ENCODE measurements around the gene GDF10.

GDF10 gene

DNA sequence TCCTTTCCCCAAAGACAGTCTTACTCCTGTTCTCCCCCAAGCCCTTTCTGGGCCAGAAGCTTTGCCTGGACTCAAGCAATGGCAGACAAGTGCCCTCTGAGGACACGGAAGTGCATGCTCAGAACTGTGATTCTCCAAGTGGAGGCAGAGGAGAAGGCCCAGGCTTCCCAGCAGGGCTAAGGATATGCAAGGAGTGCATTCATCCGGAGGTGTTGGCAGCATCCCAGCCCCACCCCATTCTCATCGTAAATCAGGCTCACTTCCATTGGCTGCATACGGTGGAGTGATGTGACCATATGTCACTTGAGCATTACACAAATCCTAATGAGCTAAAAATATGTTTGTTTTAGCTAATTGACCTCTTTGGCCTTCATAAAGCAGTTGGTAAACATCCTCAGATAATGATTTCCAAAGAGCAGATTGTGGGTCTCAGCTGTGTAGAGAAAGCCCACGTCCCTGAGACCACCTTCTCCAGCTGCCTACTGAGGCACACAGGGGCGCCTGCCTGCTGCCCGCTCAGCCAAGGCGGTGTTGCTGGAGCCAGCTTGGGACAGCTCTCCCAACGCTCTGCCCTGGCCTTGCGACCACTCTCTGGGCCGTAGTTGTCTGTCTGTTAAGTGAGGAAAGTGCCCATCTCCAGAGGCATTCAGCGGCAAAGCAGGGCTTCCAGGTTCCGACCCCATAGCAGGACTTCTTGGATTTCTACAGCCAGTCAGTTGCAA is 46.7 kb downstream of the GDF10 start:
- Histone ChIP-seq H3K36me3 (ENCODE audit: control insufficient read depth in 1 of 2, insufficient read depth in 2 of 2, low read depth in 1 of 2, low read length in 2 of 2) (no peaks in the 10 kb centered on the region), H3K4me1 (ENCODE audit: control insufficient read depth, insufficient read depth, low read depth, low read length) (no peaks in the 10 kb centered on the region), H4K91ac (ENCODE audit: low read length) (no peak overlapping the region), H2BK5ac (ENCODE audit: low read depth, low read length, poor library complexity, severe bottlenecking) (no peak overlapping the region), H3K23ac (ENCODE audit: low read length in 2 of 2) (no peak overlapping the region), H2AK5ac (ENCODE audit: low read length, severe bottlenecking) (no peak overlapping the region), H3K14ac (ENCODE audit: low read length in 2 of 2) (no peak overlapping the region), H3K4me3 (ENCODE audit: insufficient read depth in 1 of 2, low read depth in 1 of 2, low read length in 2 of 2) (no peak overlapping the region), H3K9me3 (ENCODE audit: control insufficient read depth, low read length) (no peaks in the 10 kb centered on the region), H3K27me3 (ENCODE audit: control insufficient read depth in 1 of 2, insufficient read depth in 1 of 2, low read length in 2 of 2) (peaks cover 7 to 12% of the 10 kb centered on the region in 2 experiments), H3K4me2 (ENCODE audit: low read length, poor library complexity, severe bottlenecking) (no peak overlapping the region), H2BK15ac (ENCODE audit: low read depth, poor library complexity, severe bottlenecking) (no peak overlapping the region), H3K27ac (ENCODE audit: low read length, poor library complexity, severe bottlenecking) (no peak overlapping the region), H2BK12ac (ENCODE audit: low read length in 2 of 2) (no peak overlapping the region), H3K9ac (ENCODE audit: low read length) (no peak overlapping the region), H3K18ac (ENCODE audit: low read depth in 1 of 2, low read length in 2 of 2) (no peak overlapping the region), H4K8ac (ENCODE audit: low read length) (no peak overlapping the region), H2AFZ (ENCODE audit: low read depth, low read length) (no peak overlapping the region), H3K4ac (ENCODE audit: low read depth in 1 of 2, low read length in 2 of 2) (no peak overlapping the region), H2BK120ac (ENCODE audit: low read depth, low read length) (no peak overlapping the region), H3K79me1 (replicated peaks; ENCODE audit: low read length, poor library complexity, severe bottlenecking) (no peaks in the 10 kb centered on the region)
- 77% methylated on average over 11 of the region's 13 CpGs for WGBS
- peak; percentile 22 for DNase-seq

DNA sequence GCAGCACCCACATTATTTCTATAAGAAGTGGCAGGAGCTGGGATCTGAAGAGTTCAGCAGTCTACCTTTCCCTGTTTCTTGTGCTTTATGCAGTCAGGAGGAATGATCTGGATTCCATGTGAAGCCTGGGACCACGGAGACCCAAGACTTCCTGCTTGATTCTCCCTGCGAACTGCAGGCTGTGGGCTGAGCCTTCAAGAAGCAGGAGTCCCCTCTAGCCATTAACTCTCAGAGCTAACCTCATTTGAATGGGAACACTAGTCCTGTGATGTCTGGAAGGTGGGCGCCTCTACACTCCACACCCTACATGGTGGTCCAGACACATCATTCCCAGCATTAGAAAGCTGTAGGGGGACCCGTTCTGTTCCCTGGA is 47.3 kb downstream of the GDF10 start:
- WGBS: 88% methylated on average over 4 of the region's 4 CpGs
- H3K79me1 ChIP-seq (replicated peaks; ENCODE audit: low read length, poor library complexity, severe bottlenecking): no peaks in the 10 kb centered on the region

DNA sequence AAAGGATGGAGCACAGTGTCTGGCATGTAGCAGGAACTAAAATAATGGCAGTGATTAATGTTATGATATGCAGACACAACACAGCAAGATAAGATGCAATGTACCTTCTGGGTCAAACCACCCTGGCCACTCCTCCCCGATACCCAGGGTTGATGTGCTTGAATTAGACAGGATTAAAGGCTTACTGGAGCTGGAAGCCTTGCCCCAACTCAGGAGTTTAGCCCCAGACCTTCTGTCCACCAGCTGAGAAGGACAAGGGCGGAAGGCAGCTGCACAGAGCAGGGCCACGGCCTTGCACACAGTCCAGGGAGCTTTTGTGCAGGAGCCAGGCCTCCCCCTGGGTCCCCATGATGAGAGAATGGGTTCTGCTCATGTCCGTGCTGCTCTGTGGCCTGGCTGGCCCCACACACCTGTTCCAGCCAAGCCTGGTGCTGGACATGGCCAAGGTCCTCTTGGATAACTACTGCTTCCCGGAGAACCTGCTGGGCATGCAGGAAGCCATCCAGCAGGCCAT is 48.2 kb downstream of the GDF10 start, which contains the start of gene RBP3:
Gene RBP3, plus strand, starts transcription at position 226 of the 514 bp plus-strand sequence. Its CDS starts 122 bp downstream, at position 348.
- Histone ChIP-seq H3K23ac (ENCODE audit: low read length in 2 of 2) (no peak within 1 kb of the TSS), H3K9me3 (ENCODE audit: control insufficient read depth, low read length) (no peaks in the 10 kb centered on the region), H3K4me3 (ENCODE audit: insufficient read depth in 1 of 2, low read depth in 1 of 2, low read length in 2 of 2) (no peak within 1 kb of the TSS), H2BK12ac (ENCODE audit: low read length in 2 of 2) (no peak within 1 kb of the TSS), H3K79me1 (replicated peaks; ENCODE audit: low read length, poor library complexity, severe bottlenecking) (no peaks in the 10 kb centered on the region), H4K8ac (ENCODE audit: low read length) (no peak within 1 kb of the TSS), H3K9ac (ENCODE audit: low read length) (no peak within 1 kb of the TSS), H3K14ac (ENCODE audit: low read length in 2 of 2) (no peak within 1 kb of the TSS), H2BK120ac (ENCODE audit: low read depth, low read length) (no peak within 1 kb of the TSS), H3K36me3 (ENCODE audit: control insufficient read depth in 1 of 2, insufficient read depth in 2 of 2, low read depth in 1 of 2, low read length in 2 of 2) (no peaks in the 10 kb centered on the region), H3K27ac (ENCODE audit: low read length, poor library complexity, severe bottlenecking) (no peak within 1 kb of the TSS), H2AFZ (ENCODE audit: low read depth, low read length) (no peak within 1 kb of the TSS), H4K91ac (ENCODE audit: low read length) (no peak within 1 kb of the TSS), H2BK15ac (ENCODE audit: low read depth, poor library complexity, severe bottlenecking) (no peak within 1 kb of the TSS), H3K4me2 (ENCODE audit: low read length, poor library complexity, severe bottlenecking) (no peak within 1 kb of the TSS), H3K4ac (ENCODE audit: low read depth in 1 of 2, low read length in 2 of 2) (no peak within 1 kb of the TSS), H3K27me3 (ENCODE audit: control insufficient read depth in 1 of 2, insufficient read depth in 1 of 2, low read length in 2 of 2) (peaks cover 18 to 21% of the 10 kb centered on the region in 2 experiments), H2BK5ac (ENCODE audit: low read depth, low read length, poor library complexity, severe bottlenecking) (no peak within 1 kb of the TSS), H3K4me1 (ENCODE audit: control insufficient read depth, insufficient read depth, low read depth, low read length) (no peaks in the 10 kb centered on the region), H3K18ac (ENCODE audit: low read depth in 1 of 2, low read length in 2 of 2) (no peak within 1 kb of the TSS), H2AK5ac (ENCODE audit: low read length, severe bottlenecking) (no peak within 1 kb of the TSS)
- DNase-seq: no peak
- WGBS: 80% methylated on average over 5 of the region's 5 CpGs

More for the DNA sequence above, 47.3 kb downstream of the GDF10 start:
- H2AK5ac ChIP-seq (ENCODE audit: low read length, severe bottlenecking): no peak overlapping the region
- no peak overlapping the region for H3K23ac ChIP-seq (ENCODE audit: low read length in 2 of 2)
- H3K27ac ChIP-seq (ENCODE audit: low read length, poor library complexity, severe bottlenecking): no peak overlapping the region
- no peak overlapping the region for H3K4ac ChIP-seq (ENCODE audit: low read depth in 1 of 2, low read length in 2 of 2)
- no peak overlapping the region for H3K14ac ChIP-seq (ENCODE audit: low read length in 2 of 2)
- H2BK12ac ChIP-seq (ENCODE audit: low read length in 2 of 2): no peak overlapping the region
- no peak for DNase-seq
- H4K91ac ChIP-seq (ENCODE audit: low read length): no peak overlapping the region
- H3K4me3 ChIP-seq (ENCODE audit: insufficient read depth in 1 of 2, low read depth in 1 of 2, low read length in 2 of 2): no peak overlapping the region
- H3K9ac ChIP-seq (ENCODE audit: low read length): no peak overlapping the region
- no peak overlapping the region for H4K8ac ChIP-seq (ENCODE audit: low read length)
- H2BK15ac ChIP-seq (ENCODE audit: low read depth, poor library complexity, severe bottlenecking): no peak overlapping the region
- H2BK5ac ChIP-seq (ENCODE audit: low read depth, low read length, poor library complexity, severe bottlenecking): no peak overlapping the region
- H3K36me3 ChIP-seq (ENCODE audit: control insufficient read depth in 1 of 2, insufficient read depth in 2 of 2, low read depth in 1 of 2, low read length in 2 of 2): no peaks in the 10 kb centered on the region
- no peak overlapping the region for H3K4me2 ChIP-seq (ENCODE audit: low read length, poor library complexity, severe bottlenecking)
- H3K9me3 ChIP-seq (ENCODE audit: control insufficient read depth, low read length): no peaks in the 10 kb centered on the region
- no peaks in the 10 kb centered on the region for H3K4me1 ChIP-seq (ENCODE audit: control insufficient read depth, insufficient read depth, low read depth, low read length)
- no peak overlapping the region for H2BK120ac ChIP-seq (ENCODE audit: low read depth, low read length)
- no peak overlapping the region for H2AFZ ChIP-seq (ENCODE audit: low read depth, low read length)
- peaks cover 12 to 14% of the 10 kb centered on the region in 2 experiments for H3K27me3 ChIP-seq (ENCODE audit: control insufficient read depth in 1 of 2, insufficient read depth in 1 of 2, low read length in 2 of 2)
- no peak overlapping the region for H3K18ac ChIP-seq (ENCODE audit: low read depth in 1 of 2, low read length in 2 of 2)

DNA sequence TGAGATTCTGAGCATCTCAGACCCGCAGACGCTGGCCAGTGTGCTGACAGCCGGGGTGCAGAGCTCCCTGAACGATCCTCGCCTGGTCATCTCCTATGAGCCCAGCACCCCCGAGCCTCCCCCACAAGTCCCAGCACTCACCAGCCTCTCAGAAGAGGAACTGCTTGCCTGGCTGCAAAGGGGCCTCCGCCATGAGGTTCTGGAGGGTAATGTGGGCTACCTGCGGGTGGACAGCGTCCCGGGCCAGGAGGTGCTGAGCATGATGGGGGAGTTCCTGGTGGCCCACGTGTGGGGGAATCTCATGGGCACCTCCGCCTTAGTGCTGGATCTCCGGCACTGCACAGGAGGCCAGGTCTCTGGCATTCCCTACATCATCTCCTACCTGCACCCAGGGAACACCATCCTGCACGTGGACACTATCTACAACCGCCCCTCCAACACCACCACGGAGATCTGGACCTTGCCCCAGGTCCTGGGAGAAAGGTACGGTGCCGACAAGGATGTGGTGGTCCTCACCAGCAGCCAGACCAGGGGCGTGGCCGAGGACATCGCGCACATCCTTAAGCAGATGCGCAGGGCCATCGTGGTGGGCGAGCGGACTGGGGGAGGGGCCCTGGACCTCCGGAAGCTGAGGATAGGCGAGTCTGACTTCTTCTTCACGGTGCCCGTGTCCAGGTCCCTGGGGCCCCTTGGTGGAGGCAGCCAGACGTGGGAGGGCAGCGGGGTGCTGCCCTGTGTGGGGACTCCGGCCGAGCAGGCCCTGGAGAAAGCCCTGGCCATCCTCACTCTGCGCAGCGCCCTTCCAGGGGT is 48.9 kb downstream of the GDF10 start:
- H2BK5ac ChIP-seq (ENCODE audit: low read depth, low read length, poor library complexity, severe bottlenecking): no peak overlapping the region

More for the DNA sequence above, 48.9 kb downstream of the GDF10 start:
- peaks cover 18 to 21% of the 10 kb centered on the region in 2 experiments for H3K27me3 ChIP-seq (ENCODE audit: control insufficient read depth in 1 of 2, insufficient read depth in 1 of 2, low read length in 2 of 2)
- no peak overlapping the region for H4K91ac ChIP-seq (ENCODE audit: low read length)
- DNase-seq: no peak
- no peak overlapping the region for H3K4ac ChIP-seq (ENCODE audit: low read depth in 1 of 2, low read length in 2 of 2)
- no peak overlapping the region for H3K14ac ChIP-seq (ENCODE audit: low read length in 2 of 2)
- H4K8ac ChIP-seq (ENCODE audit: low read length): no peak overlapping the region
- H3K27ac ChIP-seq (ENCODE audit: low read length, poor library complexity, severe bottlenecking): no peak overlapping the region
- no peak overlapping the region for H2AK5ac ChIP-seq (ENCODE audit: low read length, severe bottlenecking)
- no peak overlapping the region for H2BK12ac ChIP-seq (ENCODE audit: low read length in 2 of 2)
- H2BK120ac ChIP-seq (ENCODE audit: low read depth, low read length): no peak overlapping the region
- no peaks in the 10 kb centered on the region for H3K79me1 ChIP-seq (replicated peaks; ENCODE audit: low read length, poor library complexity, severe bottlenecking)
- H3K4me2 ChIP-seq (ENCODE audit: low read length, poor library complexity, severe bottlenecking): no peak overlapping the region
- WGBS: 93% methylated on average over 36 of the region's 36 CpGs
- H3K9me3 ChIP-seq (ENCODE audit: control insufficient read depth, low read length): no peaks in the 10 kb centered on the region
- no peak overlapping the region for H3K4me3 ChIP-seq (ENCODE audit: insufficient read depth in 1 of 2, low read depth in 1 of 2, low read length in 2 of 2)
- H3K23ac ChIP-seq (ENCODE audit: low read length in 2 of 2): no peak overlapping the region
- H2BK15ac ChIP-seq (ENCODE audit: low read depth, poor library complexity, severe bottlenecking): no peak overlapping the region
- H3K36me3 ChIP-seq (ENCODE audit: control insufficient read depth in 1 of 2, insufficient read depth in 2 of 2, low read depth in 1 of 2, low read length in 2 of 2): no peaks in the 10 kb centered on the region
- H3K4me1 ChIP-seq (ENCODE audit: control insufficient read depth, insufficient read depth, low read depth, low read length): no peaks in the 10 kb centered on the region
- no peak overlapping the region for H3K18ac ChIP-seq (ENCODE audit: low read depth in 1 of 2, low read length in 2 of 2)
- H2AFZ ChIP-seq (ENCODE audit: low read depth, low read length): no peak overlapping the region
- H3K9ac ChIP-seq (ENCODE audit: low read length): no peak overlapping the region

All from mesenchymal stem cell (in vitro differentiated cells and primary cell).